Fibroblast of lung (primary cell): ENCODE data around the gene IL2RG. TPM values are rescaled to one million over a fixed set of nuclear protein-coding genes. Genes with fewer than 3 reads are reported as not detected.

Experiments used
- DNase-seq, 2 donors: peaks; one replicate each; pipeline versions ENCODE4 v3.0.0 to v3.0.0-alpha.2; 2010; ENCODE audit warnings: low read depth in 2 of 2
- H2AFZ ChIP-seq: 2 replicates; pipeline ENCODE4 v1.5.1; 2012; ENCODE audit warnings: low read length, control low read depth, inconsistent platforms
- H3K27ac ChIP-seq: 2 replicates; pipeline ENCODE4 v1.5.1; 2011; ENCODE audit warnings: low read length, control low read depth; ENCODE audit not compliant: insufficient read depth
- H3K27me3 ChIP-seq: 2 replicates; pipeline ENCODE4 v1.5.1; 2011; ENCODE audit warnings: mild to moderate bottlenecking, low read length; ENCODE audit not compliant: control insufficient read depth, insufficient read depth
- H3K36me3 ChIP-seq: 2 replicates; pipeline ENCODE4 v1.5.1; 2011; ENCODE audit warnings: low read length; ENCODE audit not compliant: control insufficient read depth, insufficient read depth
- H3K4me1 ChIP-seq: 2 replicates; pipeline ENCODE4 v1.5.1; 2011; ENCODE audit warnings: low read length; ENCODE audit not compliant: control insufficient read depth, insufficient read depth; ENCODE audit errors: extremely low read depth
- H3K4me2 ChIP-seq: 2 replicates; pipeline ENCODE4 v1.5.1; 2011; ENCODE audit warnings: low read length, control low read depth; ENCODE audit not compliant: insufficient read depth; ENCODE audit errors: extremely low read depth
- H3K4me3 ChIP-seq, 4 experiments: fragments of 200-600 bp in 1 of 4; sonication (generic) in 1 of 4; replicated peaks in 1 of 4; 2 replicates each; pipeline ENCODE4 v1.5.1; 2011 to 2016; ENCODE audit warnings: low read length in 4 of 4, low read depth in 3 of 4, mild to moderate bottlenecking in 3 of 4, control low read depth in 2 of 4, inconsistent platforms in 1 of 4, mixed read lengths in 1 of 4; ENCODE audit not compliant: insufficient read depth in 1 of 4; ENCODE audit errors: control extremely low read depth in 1 of 4
- H3K79me2 ChIP-seq: 2 replicates; pipeline ENCODE4 v1.5.1; 2012; ENCODE audit warnings: mild to moderate bottlenecking, low read length, inconsistent platforms; ENCODE audit not compliant: control insufficient read depth, insufficient read depth
- H3K9ac ChIP-seq: 2 replicates; pipeline ENCODE4 v1.5.1; 2011; ENCODE audit warnings: mild to moderate bottlenecking, low read length, control low read depth; ENCODE audit not compliant: insufficient read depth
- H3K9me3 ChIP-seq: 2 replicates; pipeline ENCODE4 v1.5.1; 2012; ENCODE audit warnings: low read depth, low read length; ENCODE audit not compliant: control insufficient read depth, insufficient read depth
- H4K20me1 ChIP-seq: 2 replicates; pipeline ENCODE4 v1.5.1; 2011; ENCODE audit warnings: low read length; ENCODE audit not compliant: control insufficient read depth, insufficient read depth; ENCODE audit errors: extremely low read depth
- CTCF ChIP-seq, 2 donors: IDR thresholded peaks in 1 of 2; conservative IDR thresholded peaks in 1 of 2; 1 replicate in 1 of 2; 2 replicates in 1 of 2; pipeline ENCODE4 v1.5.1; 2011 to 2012; ENCODE audit warnings: low read length in 2 of 2, control low read depth in 1 of 2, inconsistent platforms in 1 of 2, low read depth in 1 of 2, mild to moderate bottlenecking in 1 of 2
- EZH2 ChIP-seq: IDR thresholded peaks from 2 replicates; pipeline ENCODE4 v1.5.1; 2012; ENCODE audit warnings: low read length, control low read depth, mild to moderate bottlenecking; ENCODE audit errors: missing control alignments
- polyA plus RNA-seq, 2 donors: library from polyadenylated mRNA; depleted of rRNA in 1 of 2; stranded (reverse) in 1 of 2; unstranded in 1 of 2; fragments of >200 nt; gene quantifications; 2 replicates each; pipeline ENCODE4 v1.2.1, GENCODE V29; 2011 to 2012; ENCODE audit warnings: missing spikeins in 1 of 2
- total RNA-seq: library from RNA; depleted of rRNA; stranded (reverse); fragments of >200 nt; gene quantifications from 2 replicates; pipeline ENCODE4 v1.2.1, GENCODE V29; 2014

Gene IL2RG
- total and polyA plus RNA-seq, 2 donors (not counting 1 experiment from before 2014, with no cell fraction given): not detected

- Histone ChIP-seq H4K20me1 (no peaks in the 10 kb centered on the region), H3K4me2 (peak overlapping the region; percentile 62), H3K27me3 (no peaks in the 10 kb centered on the region), H3K9me3 (no peaks in the 10 kb centered on the region), H3K27ac (peak overlapping the region; percentile 82), H3K36me3 (no peaks in the 10 kb centered on the region), H3K4me1 (no peaks in the 10 kb centered on the region), H3K79me2 (peaks cover 26% of the 10 kb centered on the region), H2AFZ (peak overlapping the region; percentile 65), H3K4me3 (peak overlapping the region; percentile 63 to 75 (median 75)), H3K9ac (peak overlapping the region; percentile 67)
- no peak for TF ChIP-seq CTCF (conservative IDR thresholded peaks at IDR 0.05 in 1 of 2, IDR thresholded peaks at IDR 0.05 in 1 of 2; ENCODE audit: low read depth in 1 of 2, low read length in 2 of 2)
- no peak for TF ChIP-seq EZH2
- DNase-seq: no peak
Observed at GRCh38 chrX:71067712-71068043, 43.7 kb downstream of the IL2RG start.

DNA sequence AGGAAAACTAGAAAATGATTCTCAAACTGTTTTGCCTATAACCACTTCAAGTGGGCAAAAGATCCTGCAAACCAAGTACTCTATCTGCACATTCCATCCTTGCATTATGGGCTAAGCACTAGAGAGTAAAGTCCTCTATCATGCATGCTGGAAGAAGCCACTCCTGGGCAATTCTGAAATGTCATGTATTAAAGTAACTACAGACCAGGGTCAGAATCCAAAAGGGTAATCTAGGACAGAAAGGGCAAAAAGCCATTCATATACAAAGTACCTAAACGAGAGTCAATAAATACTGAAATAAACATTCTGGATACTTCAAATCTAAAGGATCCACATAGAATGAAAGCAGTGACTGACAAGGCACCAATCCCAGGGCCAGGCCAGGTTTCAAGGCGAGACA lies 44.3 kb downstream of the IL2RG start:
- H3K79me2 ChIP-seq: peaks cover 26% of the 10 kb centered on the region
- no peak overlapping the region for H2AFZ ChIP-seq

GRCh38 chrX:71060127-71060526 lies 51.2 kb downstream of the IL2RG start:
- no peak for DNase-seq
- peaks cover 7% of the 10 kb centered on the region for H3K79me2 ChIP-seq
- H3K9ac ChIP-seq: no peak overlapping the region
- H3K27me3 ChIP-seq: no peaks in the 10 kb centered on the region
- no peak overlapping the region for H2AFZ ChIP-seq
- H3K4me1 ChIP-seq: no peaks in the 10 kb centered on the region
- TF ChIP-seq CTCF (conservative IDR thresholded peaks at IDR 0.05 in 1 of 2, IDR thresholded peaks at IDR 0.05 in 1 of 2; ENCODE audit: low read depth in 1 of 2, low read length in 2 of 2) (no peak), EZH2 (no peak)
- no peak overlapping the region for H3K4me2 ChIP-seq
- no peaks in the 10 kb centered on the region for H3K9me3 ChIP-seq
- no peaks in the 10 kb centered on the region for H3K36me3 ChIP-seq
- H3K4me3 ChIP-seq: no peak overlapping the region
- H3K27ac ChIP-seq: no peak overlapping the region
- H4K20me1 ChIP-seq: no peaks in the 10 kb centered on the region

More for the DNA sequence above, 44.3 kb downstream of the IL2RG start:
- H3K9me3 ChIP-seq: no peaks in the 10 kb centered on the region
- peak overlapping the region; percentile 67 for H3K9ac ChIP-seq
- no peak for TF ChIP-seq EZH2
- no peak for TF ChIP-seq CTCF (conservative IDR thresholded peaks at IDR 0.05 in 1 of 2, IDR thresholded peaks at IDR 0.05 in 1 of 2; ENCODE audit: low read depth in 1 of 2, low read length in 2 of 2)
- no peaks in the 10 kb centered on the region for H4K20me1 ChIP-seq
- H3K4me2 ChIP-seq: peak overlapping the region; percentile 62
- peak overlapping the region; percentile 63 to 75 (median 75) for H3K4me3 ChIP-seq
- peak overlapping the region; percentile 82 for H3K27ac ChIP-seq
- H3K4me1 ChIP-seq: no peaks in the 10 kb centered on the region
- H3K36me3 ChIP-seq: no peaks in the 10 kb centered on the region
- DNase-seq: no peak
- H3K27me3 ChIP-seq: no peaks in the 10 kb centered on the region
